ENCODE results near the gene FAAP20.

The FAAP20 gene

DNA sequence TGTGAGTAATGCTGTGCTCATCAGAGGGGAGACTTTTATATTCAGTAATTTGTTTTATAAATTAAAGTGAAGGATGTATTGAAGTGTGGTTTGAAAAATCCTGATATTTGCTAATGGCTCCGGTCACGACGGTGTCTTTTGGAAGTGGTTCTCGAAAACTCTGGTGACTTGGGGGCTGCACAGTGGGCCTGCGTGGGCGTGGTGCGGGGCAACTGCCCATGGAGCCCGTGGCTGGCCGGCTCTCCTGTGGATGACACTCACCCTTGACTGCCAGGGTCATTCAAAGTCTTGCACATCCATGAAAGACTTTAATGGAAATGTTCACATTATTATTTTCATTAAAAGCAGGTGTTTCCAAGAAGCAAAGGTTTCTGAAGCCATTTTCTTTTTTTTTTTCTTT is 7.7 kb downstream of the FAAP20 start:
- TF ChIP-seq CTCF (IDR thresholded peaks at IDR 0.05; ENCODE audit: low read length): no peak
- no peak for TF ChIP-seq EZH2 (IDR thresholded peaks at IDR 0.05; ENCODE audit: borderline replicate concordance, low read length)
- H3K27me3 ChIP-seq (ENCODE audit: insufficient read depth, low read length): no peaks in the 10 kb centered on the region
- H3K9me3 ChIP-seq (ENCODE audit: low read length): no peaks in the 10 kb centered on the region
- no peaks in the 10 kb centered on the region for H3F3A ChIP-seq (ENCODE audit: insufficient read depth, low read length)
- H3K9ac ChIP-seq (ENCODE audit: low read length): no peak overlapping the region
- H2AFZ ChIP-seq (ENCODE audit: low read length): no peak overlapping the region
- no peak overlapping the region for H3K4me3 ChIP-seq (ENCODE audit: low read depth, low read length, poor library complexity, severe bottlenecking)
- H3K27ac ChIP-seq (ENCODE audit: low read depth, low read length, poor library complexity, severe bottlenecking): no peak overlapping the region
- no peaks in the 10 kb centered on the region for H4K20me1 ChIP-seq (ENCODE audit: insufficient read depth, low read length)
- H3K4me2 ChIP-seq (ENCODE audit: low read length): no peak overlapping the region
- H3K9me2 ChIP-seq (ENCODE audit: low read depth, low read length): no peaks in the 10 kb centered on the region
- H3K4me1 ChIP-seq (ENCODE audit: insufficient read depth, low read length, severe bottlenecking): peaks cover 18% of the 10 kb centered on the region
- H3K36me3 ChIP-seq (ENCODE audit: insufficient read depth, low read length): no peaks in the 10 kb centered on the region
- no peaks in the 10 kb centered on the region for H3K79me2 ChIP-seq (ENCODE audit: insufficient read depth, low read length)

- H3K9ac ChIP-seq (ENCODE audit: low read length): no peak overlapping the region
- H3K9me2 ChIP-seq (ENCODE audit: low read depth, low read length): no peaks in the 10 kb centered on the region
- no peaks in the 10 kb centered on the region for H3K9me3 ChIP-seq (ENCODE audit: low read length)
- no peaks in the 10 kb centered on the region for H3K79me2 ChIP-seq (ENCODE audit: insufficient read depth, low read length)
- no peak overlapping the region for H2AFZ ChIP-seq (ENCODE audit: low read length)
- H3K4me3 ChIP-seq (ENCODE audit: low read depth, low read length, poor library complexity, severe bottlenecking): no peak overlapping the region
- no peaks in the 10 kb centered on the region for H4K20me1 ChIP-seq (ENCODE audit: insufficient read depth, low read length)
- no peak overlapping the region for H3K4me2 ChIP-seq (ENCODE audit: low read length)
- H3K36me3 ChIP-seq (ENCODE audit: insufficient read depth, low read length): no peaks in the 10 kb centered on the region
- H3K4me1 ChIP-seq (ENCODE audit: insufficient read depth, low read length, severe bottlenecking): peaks cover 18% of the 10 kb centered on the region
- TF ChIP-seq EZH2 (IDR thresholded peaks at IDR 0.05; ENCODE audit: borderline replicate concordance, low read length) (no peak), CTCF (IDR thresholded peaks at IDR 0.05; ENCODE audit: low read length) (no peak)
- no peaks in the 10 kb centered on the region for H3F3A ChIP-seq (ENCODE audit: insufficient read depth, low read length)
- H3K27ac ChIP-seq (ENCODE audit: low read depth, low read length, poor library complexity, severe bottlenecking): no peak overlapping the region
- H3K27me3 ChIP-seq (ENCODE audit: insufficient read depth, low read length): no peaks in the 10 kb centered on the region
Measured at GRCh38 chr1:2185880-2186855, 8.4 kb downstream of the FAAP20 start.

GRCh38 chr1:2184934-2185333 is 9.6 kb downstream of the FAAP20 start:
- no peaks in the 10 kb centered on the region for H3K79me2 ChIP-seq (ENCODE audit: insufficient read depth, low read length)
- no peaks in the 10 kb centered on the region for H3K27me3 ChIP-seq (ENCODE audit: insufficient read depth, low read length)
- no peaks in the 10 kb centered on the region for H3F3A ChIP-seq (ENCODE audit: insufficient read depth, low read length)
- H2AFZ ChIP-seq (ENCODE audit: low read length): no peak overlapping the region
- H3K9me2 ChIP-seq (ENCODE audit: low read depth, low read length): no peaks in the 10 kb centered on the region
- H3K36me3 ChIP-seq (ENCODE audit: insufficient read depth, low read length): no peaks in the 10 kb centered on the region
- H4K20me1 ChIP-seq (ENCODE audit: insufficient read depth, low read length): no peaks in the 10 kb centered on the region
- no peak overlapping the region for H3K9ac ChIP-seq (ENCODE audit: low read length)
- no peak overlapping the region for H3K4me2 ChIP-seq (ENCODE audit: low read length)
- no peak for TF ChIP-seq CTCF (IDR thresholded peaks at IDR 0.05; ENCODE audit: low read length)
- no peak for TF ChIP-seq EZH2 (IDR thresholded peaks at IDR 0.05; ENCODE audit: borderline replicate concordance, low read length)
- no peak overlapping the region for H3K4me3 ChIP-seq (ENCODE audit: low read depth, low read length, poor library complexity, severe bottlenecking)
- H3K4me1 ChIP-seq (ENCODE audit: insufficient read depth, low read length, severe bottlenecking): peaks cover 9% of the 10 kb centered on the region
- H3K27ac ChIP-seq (ENCODE audit: low read depth, low read length, poor library complexity, severe bottlenecking): no peak overlapping the region
- no peaks in the 10 kb centered on the region for H3K9me3 ChIP-seq (ENCODE audit: low read length)

All from OCI-LY1 (cell line).